ENCODE results near the gene MLXIP. TPM values are rescaled to one million over a fixed set of nuclear protein-coding genes. Genes with fewer than 3 reads are reported as not detected.

Gene MLXIP
- total and polyA plus RNA-seq, 2 of the 8 experiments (the other 6 are each of a cell fraction or from before 2014, with no cell fraction given): 5.5 to 40.5 TPM

GRCh38 chr12:122097927-122098756 is 19.6 kb downstream of the MLXIP start:
- no peak for DNase-seq (ENCODE audit: low read depth in 1 of 2, low spot score in 2 of 2)
- Histone ChIP-seq H2BK12ac (ENCODE audit: low read depth, low read length) (no peak overlapping the region), H2BK120ac (replicated peaks; ENCODE audit: low read depth, low read length) (no peak overlapping the region), H4K20me1 (replicated peaks in 1 of 2; ENCODE audit: control insufficient read depth in 1 of 2, insufficient read depth in 2 of 2, low read length in 2 of 2) (peaks cover 2 to 20% of the 10 kb centered on the region in 2 experiments), H3K4me2 (ENCODE audit: insufficient read depth in 1 of 2, low read depth in 2 of 2, low read length in 2 of 2) (no peak overlapping the region), H4K8ac (ENCODE audit: extremely low read depth, insufficient read depth, low read length) (no peak overlapping the region), H3K23ac (ENCODE audit: insufficient read length) (no peak overlapping the region), H3K56ac (replicated peaks; ENCODE audit: insufficient read length, low read depth, low read length) (no peak overlapping the region), H3K27me3 (replicated peaks in 1 of 4; ENCODE audit: control insufficient read depth in 3 of 4, extremely low read depth in 1 of 4, insufficient read depth in 3 of 4, low read length in 3 of 4) (no peaks in the 10 kb centered on the region; a peak in 1 of 7 replicates), H3K36me3 (ENCODE audit: control insufficient read depth in 2 of 4, insufficient read depth in 4 of 4, low read length in 3 of 4) (no peaks in the 10 kb centered on the region; a peak in 1 of 8 replicates), H2BK20ac (ENCODE audit: low read length) (no peak overlapping the region), H3K18ac (ENCODE audit: extremely low read depth, low read length) (no peak overlapping the region), H3K9me3 (ENCODE audit: insufficient read depth in 2 of 2, low read depth in 1 of 2, low read length in 1 of 2) (no peaks in the 10 kb centered on the region), H2AK5ac (ENCODE audit: low read depth, low read length) (no peak overlapping the region), H3K14ac (ENCODE audit: insufficient read length) (no peak overlapping the region), H3K79me1 (ENCODE audit: low read depth, low read length) (peaks cover 21% of the 10 kb centered on the region), H3K27ac (ENCODE audit: low read depth, low read length) (no peak overlapping the region), H3K9ac (replicated peaks in 1 of 4; ENCODE audit: extremely low read depth in 1 of 4, low read depth in 3 of 4, low read length in 3 of 4) (no peak overlapping the region), H2AFZ (ENCODE audit: low read length) (no peak overlapping the region), H3K4me3 (ENCODE audit: extremely low read depth in 1 of 4, insufficient read depth in 2 of 4, low read depth in 3 of 4, low read length in 4 of 4) (no peak overlapping the region), H3K4me1 (replicated peaks in 1 of 4; ENCODE audit: control insufficient read depth in 3 of 4, insufficient read depth in 4 of 4, low read length in 3 of 4) (peaks cover 0 to 6% (median 0%) of the 10 kb centered on the region in 4 experiments; a peak in 3 of 7 replicates), H2BK15ac (ENCODE audit: low read length) (no peak overlapping the region), H3K4ac (replicated peaks; ENCODE audit: insufficient read length, low read depth, low read length) (no peak overlapping the region), H3K23me2 (ENCODE audit: low read depth, low read length) (peaks cover 20% of the 10 kb centered on the region; the same call in 1 of the 2 replicates), H2BK5ac (ENCODE audit: low read depth, low read length) (peak overlapping the region; percentile 12; the same call in 1 of the 2 replicates), H3K79me2 (ENCODE audit: control insufficient read depth in 1 of 2, insufficient read depth in 2 of 2, low read length in 2 of 2) (peaks cover under 1 to 19% of the 10 kb centered on the region in 2 experiments; a peak in 2 of 4 replicates), H4K91ac (replicated peaks; ENCODE audit: insufficient read length, low read length) (no peak overlapping the region), H4K5ac (ENCODE audit: insufficient read length, low read depth, low read length) (no peak overlapping the region)
- FAIRE-seq: no peak
- POLR2A ChIA-PET (ENCODE audit: partially characterized antibody): interaction anchor here (0.7 to 4.0 kb wide), 6 partner anchors 9 to 44 kb away, joined by 3 to 16 read pairs (median 3); no protein-coding TSS in a partner anchor
- CTCF ChIA-PET (ENCODE audit: partially characterized antibody): interaction anchor here (0.7 to 4.8 kb wide), 13 partner anchors 10 to 92 kb away, joined by 3 to 40 read pairs (median 5); no protein-coding TSS in a partner anchor
- 88% methylated on average over 10 of the region's 10 CpGs; no CpG with 5 or more reads in 1 of the 2 experiments for WGBS, 2 experiments (ENCODE audit: extremely low coverage in 1 of 2, insufficient coverage in 1 of 2, insufficient read length in 1 of 2, insufficient replicate concordance in 2 of 2, low coverage in 1 of 2, low lambda C conversion rate in 2 of 2, missing lambda C conversion rate in 1 of 2)
- TF ChIP-seq CBX5 (IDR thresholded peaks at IDR 0.05; ENCODE audit: low read depth, low read length) (no peak), RBBP5 (IDR thresholded peaks at IDR 0.05; ENCODE audit: borderline replicate concordance, low read depth, low read length) (no peak), TAF7 (optimal IDR thresholded peaks at IDR 0.05; ENCODE audit: borderline replicate concordance, low read depth, low read length) (no peak), ATF2 (IDR thresholded peaks at IDR 0.05; ENCODE audit: low read length) (no peak), TEAD4 (IDR thresholded peaks at IDR 0.05; ENCODE audit: low read depth, low read length) (no peak), MAX (IDR thresholded peaks at IDR 0.05) (no peak), NRF1 (IDR thresholded peaks at IDR 0.05; ENCODE audit: low read depth, low read length) (no peak), TAF1 (IDR thresholded peaks at IDR 0.05; ENCODE audit: low read depth, low read length) (no peak), POLR2A (IDR thresholded peaks at IDR 0.05; ENCODE audit: control extremely low read depth in 1 of 2, low read depth in 2 of 2, low read length in 2 of 2) (no peak), TBP (IDR thresholded peaks at IDR 0.05; ENCODE audit: low read depth, low read length) (no peak), TCF12 (IDR thresholded peaks at IDR 0.05; ENCODE audit: low read depth, low read length) (no peak)
